ENCODE data around the gene CDH5. TPM values are rescaled to one million over a fixed set of nuclear protein-coding genes. Genes with fewer than 3 reads are reported as not detected.
A peak's percentile ranks its signal among the peaks of the same experiment; 100 is the strongest.

Gene CDH5
- total and polyA plus RNA-seq, 4 donors, result 29.9 to 196 (median 81.1) TPM

DNA sequence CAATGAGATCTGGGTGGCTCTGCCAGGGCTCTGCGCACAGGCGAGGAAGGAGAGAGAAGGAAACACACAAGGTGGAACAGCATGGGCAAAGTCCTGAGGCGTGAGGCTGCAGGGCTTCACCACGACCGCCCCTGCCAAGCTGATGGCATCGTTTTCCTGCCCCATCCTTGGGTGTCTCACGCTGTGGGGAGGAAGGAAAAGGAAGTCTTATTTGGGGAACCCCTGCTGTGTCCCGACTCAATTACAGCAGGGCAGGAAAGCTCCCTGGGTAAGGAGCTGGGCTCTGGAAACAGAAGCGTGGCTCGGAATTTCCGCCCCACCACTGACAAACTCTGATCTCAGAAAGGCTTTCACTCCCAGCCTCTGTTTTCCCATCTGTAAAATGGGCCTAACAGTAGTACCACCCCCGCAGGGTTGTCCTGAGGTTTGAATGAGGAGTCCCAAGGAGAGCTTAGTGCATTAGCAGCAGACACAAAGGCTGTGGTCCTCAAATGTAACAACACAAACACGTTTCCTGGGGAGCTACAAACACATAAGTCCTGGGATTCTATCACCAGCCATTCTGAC lies 3.2 kb upstream of the CDH5 start:
- Histone ChIP-seq H3K4me1 (ENCODE audit: control insufficient read depth in 5 of 5, insufficient read depth in 5 of 5, low read length in 5 of 5) (peaks cover 0 to 31% (median 7%) of the 10 kb centered on the region in 5 donors), H3K36me3 (ENCODE audit: control insufficient read depth in 4 of 4, insufficient read depth in 4 of 4, low read length in 4 of 4) (no peaks in the 10 kb centered on the region), H3K27ac (ENCODE audit: low read depth in 1 of 2, low read length in 1 of 2) (peak overlapping the region; percentile 2 to 79), H3K9me3 (ENCODE audit: control insufficient read depth in 4 of 4, insufficient read depth in 3 of 4, low read length in 3 of 4) (no peaks in the 10 kb centered on the region), H3K27me3 (ENCODE audit: control insufficient read depth in 3 of 3, insufficient read depth in 3 of 3, low read length in 2 of 3) (no peaks in the 10 kb centered on the region), H3K4me3 (no peak overlapping the region), H3K9ac (ENCODE audit: insufficient read depth in 1 of 2, low read length in 2 of 2) (no peak overlapping the region)
- TF ChIP-seq, protein P1, sequence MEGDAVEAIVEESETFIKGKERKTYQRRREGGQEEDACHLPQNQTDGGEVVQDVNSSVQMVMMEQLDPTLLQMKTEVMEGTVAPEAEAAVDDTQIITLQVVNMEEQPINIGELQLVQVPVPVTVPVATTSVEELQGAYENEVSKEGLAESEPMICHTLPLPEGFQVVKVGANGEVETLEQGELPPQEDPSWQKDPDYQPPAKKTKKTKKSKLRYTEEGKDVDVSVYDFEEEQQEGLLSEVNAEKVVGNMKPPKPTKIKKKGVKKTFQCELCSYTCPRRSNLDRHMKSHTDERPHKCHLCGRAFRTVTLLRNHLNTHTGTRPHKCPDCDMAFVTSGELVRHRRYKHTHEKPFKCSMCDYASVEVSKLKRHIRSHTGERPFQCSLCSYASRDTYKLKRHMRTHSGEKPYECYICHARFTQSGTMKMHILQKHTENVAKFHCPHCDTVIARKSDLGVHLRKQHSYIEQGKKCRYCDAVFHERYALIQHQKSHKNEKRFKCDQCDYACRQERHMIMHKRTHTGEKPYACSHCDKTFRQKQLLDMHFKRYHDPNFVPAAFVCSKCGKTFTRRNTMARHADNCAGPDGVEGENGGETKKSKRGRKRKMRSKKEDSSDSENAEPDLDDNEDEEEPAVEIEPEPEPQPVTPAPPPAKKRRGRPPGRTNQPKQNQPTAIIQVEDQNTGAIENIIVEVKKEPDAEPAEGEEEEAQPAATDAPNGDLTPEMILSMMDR (IDR thresholded peaks at IDR 0.05; ENCODE audit: control extremely low read depth, extremely low read depth), result no peak
- no peak for DNase-seq
- WGBS, 2 donors, result 64 to 68% methylated on average over 13 of the region's 13 CpGs
- no peak for ATAC-seq (ENCODE audit: insufficient read depth, low FRiP score)

DNA sequence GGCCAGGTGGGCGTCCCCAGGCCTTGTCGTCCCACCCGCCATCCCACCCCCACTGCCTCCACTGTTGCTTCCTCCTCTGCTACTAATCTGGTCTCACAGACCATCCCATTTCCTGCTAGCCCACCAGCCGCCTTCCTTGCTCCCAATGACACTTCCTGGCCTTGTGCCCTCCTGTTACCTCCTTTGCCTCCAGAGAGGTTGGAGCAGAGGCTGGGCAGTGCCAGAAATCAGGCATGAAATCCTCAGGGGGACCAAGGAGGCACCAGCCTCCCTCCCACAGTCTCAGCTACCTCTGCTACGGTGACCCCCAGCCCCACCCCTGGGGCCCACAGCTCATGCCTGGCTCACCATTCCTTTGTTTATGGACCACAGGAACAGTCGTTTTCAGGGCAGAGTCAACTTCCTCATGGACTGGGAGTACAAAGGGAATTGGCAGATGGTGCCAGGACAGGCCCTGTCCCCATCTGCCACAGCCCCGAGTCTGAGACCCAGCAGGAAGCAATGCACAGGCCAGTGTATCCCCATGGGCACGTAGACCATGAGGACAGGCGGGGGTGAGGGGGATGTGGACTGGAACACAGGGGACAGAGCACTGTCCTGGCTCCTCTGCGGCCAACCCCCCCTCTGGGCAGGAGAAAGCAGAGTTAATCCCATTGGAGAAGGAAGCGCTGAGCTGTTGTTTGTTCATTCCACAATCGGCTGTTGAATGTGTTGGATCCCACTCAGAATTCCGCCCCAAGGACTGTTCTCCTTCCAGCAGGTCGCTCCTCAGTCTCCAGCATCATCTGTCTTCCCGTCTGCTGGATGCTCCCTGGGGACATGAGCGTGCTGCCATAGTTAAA lies 2.2 kb upstream of the CDH5 start:
- no peak overlapping the region for H3K9ac ChIP-seq (ENCODE audit: insufficient read depth in 1 of 2, low read length in 2 of 2)
- WGBS, 2 donors, result 42 to 48% methylated on average over 16 of the region's 16 CpGs
- H3K4me1 ChIP-seq (ENCODE audit: control insufficient read depth in 5 of 5, insufficient read depth in 5 of 5, low read length in 5 of 5), result peaks cover 0 to 26% (median 7%) of the 10 kb centered on the region in 5 donors
- no peaks in the 10 kb centered on the region for H3K36me3 ChIP-seq (ENCODE audit: control insufficient read depth in 4 of 4, insufficient read depth in 4 of 4, low read length in 4 of 4)
- DNase-seq, result peak; percentile 57 to 85 (median 64)
- H3K27ac ChIP-seq (ENCODE audit: low read depth in 1 of 2, low read length in 1 of 2), result peak overlapping the region; percentile 25 to 79
- no peaks in the 10 kb centered on the region for H3K27me3 ChIP-seq (ENCODE audit: control insufficient read depth in 3 of 3, insufficient read depth in 3 of 3, low read length in 2 of 3)
- TF ChIP-seq, protein P1 (IDR thresholded peaks at IDR 0.05; ENCODE audit: control extremely low read depth, extremely low read depth), result no peak
- no peaks in the 10 kb centered on the region for H3K9me3 ChIP-seq (ENCODE audit: control insufficient read depth in 4 of 4, insufficient read depth in 3 of 4, low read length in 3 of 4)
- ATAC-seq (ENCODE audit: insufficient read depth, low FRiP score), result peak; percentile 19
- H3K4me3 ChIP-seq, result no peak overlapping the region

DNA sequence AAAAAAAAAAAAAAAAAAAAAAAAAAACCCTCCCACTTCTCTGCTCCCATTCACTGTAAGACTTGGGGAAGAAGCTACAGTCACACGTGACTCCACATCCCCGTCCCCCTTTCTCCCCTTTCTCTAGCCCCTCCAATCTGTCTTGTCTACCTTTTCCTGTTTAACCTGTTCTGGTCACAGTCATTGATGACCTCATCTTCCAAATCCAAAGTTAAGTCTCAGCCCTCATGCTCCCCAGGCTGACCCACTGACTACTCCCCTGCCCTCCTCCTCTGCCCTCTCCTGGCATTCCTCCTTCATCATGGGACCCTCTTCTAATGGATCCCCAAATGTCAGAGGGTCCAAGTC lies 1.6 kb upstream of the CDH5 start:
- Histone ChIP-seq H3K4me1 (ENCODE audit: control insufficient read depth in 5 of 5, insufficient read depth in 5 of 5, low read length in 5 of 5) (peaks cover 0 to 24% (median 7%) of the 10 kb centered on the region in 5 donors), H3K27ac (ENCODE audit: low read depth in 1 of 2, low read length in 1 of 2) (peak overlapping the region; percentile 25 to 90), H3K9ac (ENCODE audit: insufficient read depth in 1 of 2, low read length in 2 of 2) (no peak overlapping the region), H3K36me3 (ENCODE audit: control insufficient read depth in 4 of 4, insufficient read depth in 4 of 4, low read length in 4 of 4) (no peaks in the 10 kb centered on the region), H3K27me3 (ENCODE audit: control insufficient read depth in 3 of 3, insufficient read depth in 3 of 3, low read length in 2 of 3) (no peaks in the 10 kb centered on the region), H3K4me3 (no peak overlapping the region), H3K9me3 (ENCODE audit: control insufficient read depth in 4 of 4, insufficient read depth in 3 of 4, low read length in 3 of 4) (no peaks in the 10 kb centered on the region)
- 31 to 45% methylated on average over 2 of the region's 2 CpGs for WGBS, 2 donors
- ATAC-seq (ENCODE audit: insufficient read depth, low FRiP score) (no peak), DNase-seq (no peak)
- TF ChIP-seq, protein P1 (IDR thresholded peaks at IDR 0.05; ENCODE audit: control extremely low read depth, extremely low read depth), result no peak
